HG03159 (cell line): ENCODE measurements around the gene XPO1.

ENCODE experiments used
- ATAC-seq: cut with Tn5 transposase; IDR thresholded peaks from one replicate; pipeline ENCODE4 v1.9.1; 2021; ENCODE audit warnings: mild to moderate bottlenecking, moderate library complexity; ENCODE audit not compliant: unreplicated experiment

XPO1 gene

DNA sequence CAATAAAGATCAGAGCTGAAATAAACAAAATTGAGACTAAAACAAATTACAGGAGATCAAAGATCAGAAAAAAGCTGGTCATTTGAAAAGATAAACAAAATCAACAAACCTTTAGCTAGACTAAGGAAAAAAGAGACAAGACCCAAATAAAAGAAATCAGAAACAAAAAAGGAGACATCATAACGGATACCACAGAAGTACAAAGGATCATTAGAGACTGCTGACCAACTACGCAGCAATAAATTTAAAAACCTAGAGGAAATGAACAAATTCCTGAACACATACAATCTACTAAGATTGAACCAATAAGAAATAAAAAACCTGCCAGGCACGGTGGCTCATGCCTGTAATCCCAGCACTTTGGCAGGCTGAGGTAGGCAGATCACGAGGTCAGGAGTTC is 101.0 kb downstream of the XPO1 start:
- ATAC-seq = no peak

DNA sequence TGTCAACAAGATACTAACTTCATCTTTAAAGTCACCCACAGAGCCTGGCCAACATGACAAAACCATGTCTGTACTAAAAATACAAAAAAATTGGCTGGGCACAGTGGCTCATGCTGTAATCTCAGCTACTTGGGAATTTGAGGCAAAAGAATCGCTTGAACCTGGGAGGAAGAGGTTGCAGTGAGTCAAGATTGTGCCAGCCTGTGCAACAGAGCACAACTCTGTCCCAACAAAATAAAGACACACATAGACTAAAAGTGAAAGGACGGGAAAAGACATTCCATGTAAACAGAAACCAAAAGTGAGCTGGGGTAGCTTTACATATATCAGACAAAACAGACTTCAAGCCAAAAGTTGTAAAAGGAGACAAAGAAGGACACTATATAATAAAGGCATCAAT is 102.1 kb downstream of the XPO1 start:
- ATAC-seq = no peak

- ATAC-seq = no peak
Observed at GRCh38 chr2:61435291-61435690, 102.9 kb downstream of the XPO1 start.

GRCh38 chr2:61434314-61434713 is 103.8 kb downstream of the XPO1 start:
- peak; percentile 49 for ATAC-seq

- ATAC-seq = no peak
Observed at GRCh38 chr2:61433606-61434005, 104.5 kb downstream of the XPO1 start.

DNA sequence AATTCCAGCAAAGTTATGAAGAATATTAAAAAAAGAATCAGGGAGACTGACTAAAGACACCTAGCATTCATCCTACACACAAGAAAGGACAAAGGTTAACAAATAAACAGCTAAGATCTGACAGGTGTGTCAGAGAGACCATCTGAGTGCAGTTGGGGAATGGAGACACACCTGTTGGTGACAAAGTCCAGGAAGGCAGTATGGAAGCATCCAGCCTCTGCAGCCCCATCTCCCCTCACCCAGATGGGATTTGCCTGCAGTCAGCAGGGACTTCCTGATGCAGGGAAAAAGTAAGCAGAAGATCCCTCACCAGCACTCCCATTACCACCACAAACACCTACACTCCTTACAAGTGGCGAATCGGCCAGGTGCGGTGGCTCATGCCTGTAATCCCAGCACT is 105.2 kb downstream of the XPO1 start:
- no peak for ATAC-seq

GRCh38 chr2:61431345-61431744 is 106.8 kb downstream of the XPO1 start:
- ATAC-seq = no peak
